ENCODE data around the gene TIFAB. TPM values are rescaled to one million over a fixed set of nuclear protein-coding genes. Genes with fewer than 3 reads are reported as not detected.

The TIFAB gene
- total RNA-seq, 1 donor, result not detected

- TF ChIP-seq CTCF (IDR thresholded peaks at IDR 0.05; ENCODE audit: insufficient read depth, low read depth, low read length), result peak; percentile 85
- no peak overlapping the region for H3K4me3 ChIP-seq (ENCODE audit: low read depth, low read length)
- DNase-seq (ENCODE audit: low read depth), result peak; percentile 63
Observed at GRCh38 chr5:135426102-135427082, 25.8 kb downstream of the TIFAB start.

GRCh38 chr5:135425641-135426040 is 26.5 kb downstream of the TIFAB start:
- H3K4me3 ChIP-seq (ENCODE audit: low read depth, low read length), result no peak overlapping the region
- no peak for DNase-seq (ENCODE audit: low read depth)
- no peak for TF ChIP-seq CTCF (IDR thresholded peaks at IDR 0.05; ENCODE audit: insufficient read depth, low read depth, low read length)

GRCh38 chr5:135423846-135424168 is 28.3 kb downstream of the TIFAB start:
- DNase-seq (ENCODE audit: low read depth), result no peak
- no peak for TF ChIP-seq CTCF (IDR thresholded peaks at IDR 0.05; ENCODE audit: insufficient read depth, low read depth, low read length)
- no peak overlapping the region for H3K4me3 ChIP-seq (ENCODE audit: low read depth, low read length)

- no peak for TF ChIP-seq CTCF (IDR thresholded peaks at IDR 0.05; ENCODE audit: insufficient read depth, low read depth, low read length)
- DNase-seq (ENCODE audit: low read depth), result no peak
- H3K4me3 ChIP-seq (ENCODE audit: low read depth, low read length), result no peak overlapping the region
Observed at GRCh38 chr5:135423146-135423845, 28.9 kb downstream of the TIFAB start.

- no peak for DNase-seq (ENCODE audit: low read depth)
- no peak overlapping the region for H3K4me3 ChIP-seq (ENCODE audit: low read depth, low read length)
- TF ChIP-seq CTCF (IDR thresholded peaks at IDR 0.05; ENCODE audit: insufficient read depth, low read depth, low read length), result no peak
Observed at GRCh38 chr5:135422419-135422818, 29.7 kb downstream of the TIFAB start.

GRCh38 chr5:135417083-135417482 is 35.1 kb downstream of the TIFAB start:
- TF ChIP-seq CTCF (IDR thresholded peaks at IDR 0.05; ENCODE audit: insufficient read depth, low read depth, low read length), result no peak
- no peak for DNase-seq (ENCODE audit: low read depth)
- no peak overlapping the region for H3K4me3 ChIP-seq (ENCODE audit: low read depth, low read length)
